ENCODE measurements around the gene PAK1. TPM values are rescaled to one million over a fixed set of nuclear protein-coding genes. Genes with fewer than 3 reads are reported as not detected.

PAK1 gene
- total and polyA plus RNA-seq, 10 of the 15 experiments (the other 5 are each of a cell fraction or from before 2014, with no cell fraction given), result 43.8 to 321 (median 110) TPM

- 65% methylated on average over 2 of the region's 2 CpGs for WGBS (ENCODE audit: insufficient coverage, insufficient replicate concordance, low lambda C conversion rate, missing lambda C conversion rate)
Observed at GRCh38 chr11:77276271-77276670, 197.6 kb downstream of the PAK1 start.

More at GRCh38 chr11:77276271-77276670, 197.6 kb downstream of the PAK1 start:
- FAIRE-seq (no peak), DNase-seq (ENCODE audit: low read depth, low spot score) (no peak), ATAC-seq (no peak)
- BruUV-seq (replicated peaks), result no TSS peak
- Histone ChIP-seq H3K4me2 (ENCODE audit: control insufficient read depth, insufficient read depth) (no peak overlapping the region), H4K20me1 (ENCODE audit: control insufficient read depth, insufficient read depth) (no peaks in the 10 kb centered on the region), H2AFZ (ENCODE audit: control insufficient read depth, low read depth, low read length) (no peak overlapping the region), H3K9ac (ENCODE audit: control insufficient read depth, insufficient read depth, low read length) (no peak overlapping the region), H3K79me2 (ENCODE audit: control insufficient read depth, insufficient read depth, low read length) (no peaks in the 10 kb centered on the region), H3K4me1 (ENCODE audit: control insufficient read depth, insufficient read depth, low read length) (no peaks in the 10 kb centered on the region), H3K27ac (ENCODE audit: control insufficient read depth, insufficient read depth) (no peak overlapping the region), H3K36me3 (ENCODE audit: control insufficient read depth in 2 of 2, insufficient read depth in 2 of 2, low read length in 1 of 2) (no peaks in the 10 kb centered on the region), H3K9me3 (replicated peaks; ENCODE audit: control insufficient read depth, insufficient read depth, low read length) (no peaks in the 10 kb centered on the region), H3K4me3 (no peak overlapping the region), H3K27me3 (replicated peaks in 1 of 2; ENCODE audit: control insufficient read depth in 2 of 2, insufficient read depth in 2 of 2, low read length in 1 of 2) (0 out of 4 replicates have a peak, but pooled peaks cover 0 to 2% of the 10 kb centered on the region in 2 experiments)
- CTCF ChIA-PET, result interaction anchor here (0.6 kb wide), 1 partner anchor 135 kb away, joined by 3 read pairs; no protein-coding TSS in a partner anchor
- POLR2A ChIA-PET, result no interaction called here
- in situ Hi-C loops (cut with MboI), result no loop called here
- TF ChIP-seq BACH1 (IDR thresholded peaks at IDR 0.05; ENCODE audit: borderline replicate concordance) (no peak), CHD1 (IDR thresholded peaks at IDR 0.05; ENCODE audit: low read depth, low read length) (no peak), RELA (IDR thresholded peaks at IDR 0.05; ENCODE audit: borderline replicate concordance, partially characterized antibody) (no peak), SPI1 (IDR thresholded peaks at IDR 0.05; ENCODE audit: borderline replicate concordance, insufficient read depth, low read depth, low read length) (no peak), EP300 (IDR thresholded peaks at IDR 0.05; ENCODE audit: borderline replicate concordance in 1 of 2, control insufficient read depth in 1 of 2, low read depth in 2 of 2, low read length in 2 of 2) (no peak)
- SMC1A ChIA-PET (ENCODE audit: uncharacterized antibody, unreplicated experiment), result no interaction called here
- RAD21 ChIA-PET (ENCODE audit: unreplicated experiment), result no interaction called here
- intact Hi-C loops (cut with micrococcal nuclease; ENCODE audit: unreplicated experiment), result no loop called here

Other genes starting within 250 kb of the PAK1 start
- 0.23 TPM in 1 of 2 replicates, not detected in the other for gene GDPD4, start 172.4 kb downstream of the PAK1 start, total RNA-seq (2014; rRNA removed)
- not detected in 2 replicates for gene GDPD4, start 172.4 kb downstream of the PAK1 start, total RNA-seq (2014; rRNA removed; fragmentation: Illumina TruSeq; extraction: Trizol)
- not detected in 2 replicates for gene GDPD4, start 172.4 kb downstream of the PAK1 start, total RNA-seq (2021)
- gene GDPD4, start 172.4 kb downstream of the PAK1 start, polyA plus RNA-seq (2011; rRNA removed), result not detected in 2 replicates
- gene GDPD4, start 172.4 kb downstream of the PAK1 start, polyA plus RNA-seq (2014; fragmentation: Illumina TruSeq; extraction: Trizol), result not detected in 2 replicates
- gene GDPD4, start 172.4 kb downstream of the PAK1 start, polyA plus RNA-seq (2014; fragmentation: Nextera tagmentation; extraction: Ambion mirVana), result not detected
- not detected in 2 replicates for gene GDPD4, start 172.4 kb downstream of the PAK1 start, polyA plus RNA-seq (2014; rRNA removed)
- not detected for gene GDPD4, start 172.4 kb downstream of the PAK1 start, polyA plus RNA-seq (2016; fragmentation: Nextera tagmentation; extraction: Ambion mirVana)
- 0.49 and 0.62 TPM in 2 replicates for gene AQP11, start 115.9 kb upstream of the PAK1 start, total RNA-seq (2014; rRNA removed)
- 0.18 and 0.23 TPM in 2 replicates for gene AQP11, start 115.9 kb upstream of the PAK1 start, total RNA-seq (2014; rRNA removed; fragmentation: Illumina TruSeq; extraction: Trizol)
- 0.56 and 0.64 TPM in 2 replicates for gene AQP11, start 115.9 kb upstream of the PAK1 start, total RNA-seq (2021)
- 0.14 and 0.20 TPM in 2 replicates for gene AQP11, start 115.9 kb upstream of the PAK1 start, polyA plus RNA-seq (2011; rRNA removed)
- 0.16 and 0.17 TPM in 2 replicates for gene AQP11, start 115.9 kb upstream of the PAK1 start, polyA plus RNA-seq (2014; fragmentation: Illumina TruSeq; extraction: Trizol)
- under 1 TPM; 0.46 to 0.52 TPM for gene AQP11, start 115.9 kb upstream of the PAK1 start, polyA plus RNA-seq (2014; fragmentation: Nextera tagmentation; extraction: Ambion mirVana)
- gene AQP11, start 115.9 kb upstream of the PAK1 start, polyA plus RNA-seq (2014; rRNA removed), result 0.23 and 0.63 TPM in 2 replicates
- 1 to 10 TPM; 1.7 to 2.1 TPM for gene AQP11, start 115.9 kb upstream of the PAK1 start, polyA plus RNA-seq (2016; fragmentation: Nextera tagmentation; extraction: Ambion mirVana)
- gene CLNS1A, start 163.7 kb upstream of the PAK1 start, total RNA-seq (2014; rRNA removed), result 183 and 236 TPM in 2 replicates
- gene CLNS1A, start 163.7 kb upstream of the PAK1 start, total RNA-seq (2014; rRNA removed; fragmentation: Illumina TruSeq; extraction: Trizol), result 191 and 204 TPM in 2 replicates
- gene CLNS1A, start 163.7 kb upstream of the PAK1 start, total RNA-seq (2021), result 118 and 119 TPM in 2 replicates
- 226 and 305 TPM in 2 replicates for gene CLNS1A, start 163.7 kb upstream of the PAK1 start, polyA plus RNA-seq (2011; rRNA removed)
- gene CLNS1A, start 163.7 kb upstream of the PAK1 start, polyA plus RNA-seq (2014; fragmentation: Illumina TruSeq; extraction: Trizol), result 230 and 317 TPM in 2 replicates
- gene CLNS1A, start 163.7 kb upstream of the PAK1 start, polyA plus RNA-seq (2014; fragmentation: Nextera tagmentation; extraction: Ambion mirVana), result 10 to 100 TPM; 74.1 to 99.7 TPM
- 199 and 247 TPM in 2 replicates for gene CLNS1A, start 163.7 kb upstream of the PAK1 start, polyA plus RNA-seq (2014; rRNA removed)
- gene CLNS1A, start 163.7 kb upstream of the PAK1 start, polyA plus RNA-seq (2016; fragmentation: Nextera tagmentation; extraction: Ambion mirVana), result 100 to 1,000 TPM; 129 to 152 TPM

Data from GM12878 (cell line).